Neural progenitor cell (in vitro differentiated cells): Measurements from ENCODE around the gene MRC2.

Experiments used
- CTCF ChIP-seq: fragments of 200-600 bp; sonication (generic); IDR thresholded peaks from 2 replicates; pipeline ENCODE4 v1.5.1; 2017; ENCODE audit warnings: antibody characterized with exemption, mild to moderate bottlenecking
- EZH2 ChIP-seq: fragments of 200-600 bp; sonication (generic); IDR thresholded peaks from 2 replicates; pipeline ENCODE4 v1.6.1; 2017; ENCODE audit warnings: antibody characterized with exemption, mild to moderate bottlenecking, moderate library complexity

DNA sequence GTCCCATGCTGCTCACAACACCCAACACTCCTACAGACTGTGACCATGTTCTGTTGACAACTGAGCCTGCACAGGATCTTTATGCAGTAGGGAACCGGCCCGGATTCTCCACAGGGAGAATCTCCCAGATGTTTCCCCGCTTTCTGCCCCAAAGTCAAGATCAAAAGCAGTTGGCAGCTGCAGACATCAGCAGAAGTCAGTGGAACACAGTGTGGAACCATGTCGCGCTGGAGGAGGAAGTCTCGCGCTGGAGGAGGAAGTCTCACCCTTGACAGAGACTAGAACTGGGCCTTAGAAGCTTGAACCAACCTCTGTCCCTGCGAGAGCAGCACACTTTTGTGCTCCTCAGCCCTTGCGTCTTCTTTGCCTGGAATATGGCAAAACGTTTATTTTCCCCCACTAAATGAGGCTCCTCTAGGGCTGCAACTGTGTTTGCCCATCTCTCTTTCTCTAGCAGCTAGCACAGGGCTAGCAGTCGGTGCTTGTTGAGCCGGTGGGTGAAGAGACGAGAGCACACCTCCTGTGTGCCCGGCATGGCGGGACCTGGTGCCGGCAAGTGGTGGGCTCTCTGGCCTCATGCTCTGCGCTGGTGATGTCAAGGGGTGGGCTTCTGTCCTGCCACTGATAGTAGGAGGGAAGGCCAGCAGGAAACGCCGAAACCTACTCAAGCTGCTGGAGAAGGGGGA lies 2.1 kb upstream of the MRC2 start:
- TF ChIP-seq CTCF = no peak
- TF ChIP-seq EZH2 = no peak
